NCI-H2107 treated with DMSO at 0.1 percent for 48 hours (cell line): ENCODE results near the gene TSPAN4.

Source experiments
- DNase-seq: peaks from one replicate; lab custom pipeline; 2025; ENCODE audit not compliant: unreplicated experiment; lab: John Stamatoyannopoulos, UW

The TSPAN4 gene

DNA sequence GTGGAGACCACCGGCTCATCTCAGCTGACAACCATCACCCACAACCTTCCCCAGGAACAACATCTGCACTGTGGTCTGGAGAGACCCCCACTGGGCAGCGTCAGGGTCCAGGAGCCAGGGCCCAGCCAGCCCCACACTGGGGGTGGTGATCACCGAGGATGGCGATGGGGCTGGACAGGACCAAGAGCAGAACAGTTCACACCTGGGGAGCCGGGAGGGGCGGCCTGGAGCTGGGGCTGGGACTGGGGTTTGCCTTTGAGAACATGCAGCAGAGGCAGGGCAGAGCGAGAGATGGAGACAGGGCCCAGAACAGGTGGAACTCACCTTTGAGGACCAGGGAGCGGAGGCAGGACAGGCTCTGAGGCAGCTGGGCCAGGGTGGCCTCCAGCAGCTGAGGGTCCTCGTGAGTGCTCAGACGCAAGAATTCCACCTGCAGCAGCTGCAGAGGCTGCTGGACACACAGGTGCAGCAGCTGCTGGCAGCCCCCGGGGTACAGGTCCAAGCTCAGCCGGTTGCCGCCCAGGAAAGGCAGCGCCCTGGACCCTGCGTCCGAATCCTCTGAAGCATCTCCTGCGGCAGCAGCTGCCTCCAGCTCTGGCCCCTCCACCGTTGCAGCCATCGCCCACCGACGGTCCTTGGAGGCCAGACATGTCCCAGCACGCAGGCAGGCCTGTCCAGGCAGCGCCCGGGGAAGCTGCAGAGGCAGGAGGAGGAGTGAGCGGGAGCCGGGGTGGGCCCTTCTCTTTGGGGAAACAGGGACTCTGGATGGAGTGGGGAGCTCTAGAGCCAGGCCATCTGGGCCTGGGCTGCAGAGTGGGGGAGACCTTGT is 38.7 kb upstream of the TSPAN4 start:
- peak; percentile 21 for DNase-seq

GRCh38 chr11:804599-804964 is 38.1 kb upstream of the TSPAN4 start:
- DNase-seq: no peak

DNA sequence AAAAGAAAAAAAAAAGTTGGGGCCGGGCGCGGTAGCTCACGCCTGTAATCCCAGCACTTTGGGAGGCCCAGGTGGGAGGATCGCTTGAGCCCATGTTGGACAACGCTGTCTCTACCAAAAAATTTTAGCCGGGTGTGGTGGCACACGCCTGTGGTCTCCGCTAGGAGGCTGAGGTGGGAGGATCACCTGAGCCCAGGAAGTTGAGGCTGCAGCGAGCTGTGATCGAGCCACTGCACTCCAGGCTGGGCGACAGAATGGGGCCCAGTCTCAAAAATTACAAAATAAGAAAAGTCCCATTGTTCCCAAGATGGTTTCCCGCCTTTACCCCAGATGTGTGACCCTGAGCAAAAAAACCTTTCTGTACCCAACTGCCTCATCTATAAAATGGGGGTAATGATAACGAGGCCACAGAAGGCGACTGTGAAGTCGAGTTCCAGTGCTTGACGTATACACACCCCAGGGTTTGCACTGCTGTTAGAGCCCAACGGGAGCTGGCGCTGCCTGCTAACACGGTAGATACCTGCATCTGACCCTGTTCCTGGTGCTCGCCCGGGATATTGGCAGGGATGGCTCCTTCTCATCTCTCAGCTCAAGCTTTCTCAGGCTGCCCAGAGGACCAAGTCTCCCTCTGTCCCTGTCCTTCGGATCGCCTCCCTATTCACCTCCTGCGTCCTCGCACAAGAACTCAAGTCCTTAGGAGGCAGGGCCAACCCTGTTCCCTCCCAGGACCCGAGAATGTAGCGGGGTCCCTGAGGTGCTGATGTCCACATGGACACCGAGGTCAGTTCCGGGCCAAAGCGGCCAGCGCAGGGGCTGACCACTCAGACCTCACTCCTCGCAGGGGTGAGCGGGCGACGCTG is 34.0 kb upstream of the TSPAN4 start:
- DNase-seq: no peak

- DNase-seq: peak; percentile 85
These were observed 33.2 kb upstream of the TSPAN4 start, which contains the start of gene RPLP2 for GRCh38 chr11:809287-810039. RPLP2 (plus strand) TSS chr11:809967; CDS start chr11:810235, 268 bp downstream.

- no peak for DNase-seq
These were observed 32.5 kb upstream of the TSPAN4 start for GRCh38 chr11:810040-810567.

GRCh38 chr11:811446-812245 is 31.0 kb upstream of the TSPAN4 start:
- DNase-seq: no peak

- DNase-seq: no peak
These were observed 30.3 kb upstream of the TSPAN4 start for GRCh38 chr11:812390-812789.

GRCh38 chr11:813072-813455 is 29.6 kb upstream of the TSPAN4 start:
- no peak for DNase-seq

- no peak for DNase-seq
These were observed 29.1 kb upstream of the TSPAN4 start for GRCh38 chr11:813456-814096.

DNA sequence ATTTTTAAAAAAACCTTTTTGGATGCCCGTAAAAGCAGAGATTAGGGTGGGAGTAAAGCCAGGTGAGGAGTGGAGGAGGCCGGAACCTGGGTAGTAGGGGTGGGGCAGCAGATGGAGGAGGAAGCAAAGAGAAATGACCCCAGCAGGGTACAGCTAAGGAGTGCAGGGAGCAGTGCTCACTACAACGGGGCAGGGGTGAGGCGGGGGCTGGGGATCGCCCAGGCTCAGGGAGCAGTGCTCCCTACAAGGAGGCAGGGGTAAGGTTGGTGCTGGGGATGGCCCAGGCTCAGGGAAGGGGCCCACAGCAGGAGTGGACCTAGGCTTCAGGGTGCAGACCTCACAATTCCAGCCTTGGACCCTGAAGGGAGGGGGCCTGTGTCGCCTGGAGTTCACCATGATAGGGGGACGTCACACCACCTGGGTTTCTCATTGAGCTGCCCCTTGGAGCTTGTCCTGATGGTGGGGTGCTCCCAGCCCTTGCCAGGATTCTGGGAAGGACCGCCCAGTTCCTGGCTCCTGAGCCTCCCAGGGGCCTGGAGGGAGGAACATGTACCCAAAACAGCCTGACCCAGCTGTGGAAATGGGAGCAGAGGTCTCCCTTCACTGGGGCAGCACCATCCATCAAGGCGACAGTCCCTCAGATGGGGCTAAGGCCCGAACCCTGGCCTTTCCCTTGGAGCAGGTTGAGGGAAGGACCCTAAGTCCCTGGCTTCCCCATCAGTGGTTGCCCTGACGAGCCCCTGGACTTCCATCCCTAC is 26.8 kb upstream of the TSPAN4 start:
- DNase-seq: no peak

- DNase-seq: no peak
These were observed 26.2 kb upstream of the TSPAN4 start for GRCh38 chr11:816433-816779.

- no peak for DNase-seq
These were observed 24.1 kb upstream of the TSPAN4 start, which contains the start of gene PNPLA2 for GRCh38 chr11:818396-819128. PNPLA2 (plus strand) TSS chr11:818914; CDS start chr11:819719, 805 bp downstream.

DNA sequence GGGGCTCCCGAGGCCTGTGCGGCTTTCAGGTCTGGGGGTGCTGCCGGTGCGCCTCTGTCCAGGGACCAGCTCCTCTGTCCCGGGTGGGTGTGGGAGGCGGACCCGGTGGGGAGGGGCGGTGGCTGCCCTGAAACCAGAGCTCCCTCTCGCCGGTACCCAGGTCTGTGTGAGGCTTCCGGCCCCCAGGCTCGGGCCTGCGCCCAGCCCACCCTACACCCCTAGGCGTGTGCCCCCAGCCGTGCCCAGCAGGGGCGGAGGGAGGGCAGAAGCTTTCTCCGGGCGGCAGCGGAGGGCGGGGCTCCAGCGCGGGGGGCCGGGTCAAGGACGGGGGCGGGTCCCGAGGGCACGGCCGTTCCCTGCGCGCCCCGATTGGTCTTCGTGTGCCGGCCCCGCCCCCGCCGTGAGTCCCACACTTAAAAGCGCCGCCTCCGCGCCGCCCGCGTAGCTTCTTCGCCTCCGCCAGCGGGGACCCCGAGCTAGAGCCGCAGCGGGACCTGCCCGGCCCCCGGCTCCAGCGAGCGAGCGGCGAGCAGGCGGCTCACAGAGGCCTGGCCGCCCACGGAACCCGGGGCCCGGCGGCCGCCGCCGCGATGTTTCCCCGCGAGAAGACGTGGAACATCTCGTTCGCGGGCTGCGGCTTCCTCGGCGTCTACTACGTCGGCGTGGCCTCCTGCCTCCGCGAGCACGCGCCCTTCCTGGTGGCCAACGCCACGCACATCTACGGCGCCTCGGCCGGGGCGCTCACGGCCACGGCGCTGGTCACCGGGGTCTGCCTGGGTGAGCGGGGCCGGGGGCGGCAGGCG is 23.3 kb upstream of the TSPAN4 start:
- DNase-seq: peak; percentile 57

DNA sequence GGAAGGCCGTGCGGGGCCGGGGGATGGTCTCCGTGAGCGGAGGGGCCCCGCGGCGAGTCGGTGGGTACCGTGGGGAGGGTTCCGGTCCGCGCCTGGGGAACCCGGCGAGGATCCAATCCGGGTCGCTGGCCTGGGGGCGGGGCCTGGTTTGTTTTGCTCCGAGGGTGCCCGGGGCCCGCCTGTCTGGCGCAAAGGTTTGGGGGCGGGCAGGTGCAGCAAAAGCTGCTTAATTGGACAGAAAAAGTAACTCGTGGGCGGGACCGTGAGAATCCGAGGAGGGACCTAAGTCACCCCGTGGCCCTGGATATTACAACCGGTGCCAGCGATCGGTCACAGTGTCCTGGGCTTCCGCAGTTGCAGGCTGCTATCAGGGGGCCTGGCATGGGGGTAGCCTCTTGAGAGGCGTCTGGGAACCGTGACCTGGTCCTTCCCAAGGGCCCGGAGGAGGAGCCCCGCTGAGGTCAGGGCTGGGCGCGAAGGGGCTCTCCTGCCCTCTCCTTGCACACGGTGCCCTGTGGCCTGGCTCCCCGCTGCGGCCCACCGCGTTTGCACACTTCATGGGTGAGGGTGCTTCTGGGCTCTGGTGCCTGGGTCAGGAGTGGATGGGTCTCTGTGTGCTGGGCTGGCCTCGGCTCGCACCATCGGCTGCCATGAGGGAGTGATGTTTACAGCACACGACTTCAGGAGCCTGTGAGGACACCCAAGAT is 22.6 kb upstream of the TSPAN4 start:
- DNase-seq: peak; percentile 42

DNA sequence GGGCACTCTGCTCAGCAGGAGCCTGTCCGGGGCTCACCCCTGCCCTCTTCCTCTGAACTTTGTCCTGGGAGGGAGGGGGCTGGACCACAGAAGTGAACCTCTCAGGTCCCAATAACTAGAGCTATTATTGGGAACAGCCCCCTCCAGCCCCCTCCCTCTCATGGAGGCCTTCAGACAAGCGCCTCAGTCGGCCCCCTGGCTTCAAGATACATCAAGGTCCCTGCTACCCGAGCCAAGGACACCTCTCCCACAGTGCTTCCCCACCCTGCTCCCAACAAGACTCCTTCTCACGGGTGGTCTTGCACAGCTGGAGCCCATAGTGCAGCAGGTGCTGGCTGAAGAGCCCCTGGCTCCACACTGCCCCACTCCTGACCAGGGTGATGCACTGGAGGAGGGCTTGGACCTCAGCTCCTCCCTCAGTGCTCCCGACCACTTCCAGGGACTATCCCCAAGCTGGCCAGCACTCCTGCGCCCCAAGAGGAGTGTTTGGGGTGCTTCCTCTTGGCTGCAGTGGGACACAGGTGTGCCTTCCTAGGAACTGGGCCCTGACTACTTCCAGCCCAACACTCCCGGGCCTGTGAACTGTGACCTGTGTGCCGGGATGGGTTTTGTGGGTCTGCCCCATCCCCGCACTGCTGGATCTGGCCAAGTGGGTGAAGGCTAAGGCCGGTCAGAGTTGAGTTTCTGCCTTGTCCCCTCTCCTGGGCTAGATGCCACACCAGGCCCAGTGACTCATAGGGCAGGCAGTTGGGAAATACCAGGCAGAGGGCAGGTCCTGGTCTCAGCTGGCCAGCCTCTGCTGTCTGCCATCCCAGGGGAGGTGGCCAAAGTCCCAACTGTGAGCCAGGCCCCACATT is 21.8 kb upstream of the TSPAN4 start:
- no peak for DNase-seq
